IMR-90 (cell line): ENCODE data around the gene SLC43A2.

Experiments used
- MXI1 ChIP-seq: IDR thresholded peaks from 2 replicates; pipeline ENCODE4 v1.6.1; 2012; ENCODE audit warnings: low read depth, mild to moderate bottlenecking, low read length, moderate library complexity, borderline replicate concordance
- RAD21 ChIP-seq: IDR thresholded peaks from 2 replicates; pipeline ENCODE4 v1.6.1; 2012; ENCODE audit warnings: low read length, improper control_type of control experiment
- RCOR1 ChIP-seq: IDR thresholded peaks from 2 replicates; pipeline ENCODE4 v1.6.1; 2012; ENCODE audit warnings: mild to moderate bottlenecking, low read length, improper control_type of control experiment; ENCODE audit not compliant: insufficient replicate concordance
- SMC3 ChIP-seq: fragments of 150-350 bp; IDR thresholded peaks from 2 replicates; pipeline ENCODE4 v1.6.1; 2016; ENCODE audit warnings: low read depth, mild to moderate bottlenecking, antibody characterized with exemption, low read length, moderate library complexity
- TF ChIP-seq, protein P1 (sequence below): conservative IDR thresholded peaks from 2 replicates; pipeline ENCODE4 v1.5.1; 2012; ENCODE audit warnings: mild to moderate bottlenecking, low read depth, low read length, improper control_type of control experiment

DNA sequence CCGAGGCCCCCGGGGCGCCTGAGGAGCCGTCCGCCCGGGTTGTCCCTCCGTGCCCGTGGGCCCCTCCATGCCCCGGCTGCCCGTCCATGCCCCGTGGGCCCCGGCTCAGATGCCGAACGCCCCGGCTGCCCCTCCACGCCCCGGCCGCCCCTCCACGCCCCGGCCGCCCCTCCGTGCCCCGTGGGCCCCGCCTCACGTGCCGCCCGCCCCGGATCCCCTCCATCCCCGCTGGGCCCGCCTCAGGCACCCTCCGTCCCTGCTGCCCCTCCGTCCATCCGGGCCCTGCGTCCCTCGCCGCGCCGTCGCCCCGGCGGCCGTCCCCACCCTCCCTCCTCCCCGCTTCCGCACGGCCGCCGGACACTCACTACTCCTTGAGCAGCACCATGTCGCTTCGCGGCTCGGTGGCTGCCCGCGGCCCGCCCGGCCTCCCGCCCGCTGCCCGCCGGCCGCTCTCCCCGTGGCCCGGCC lies 66.4 kb downstream of the SLC43A2 start:
- TF ChIP-seq, protein P1, sequence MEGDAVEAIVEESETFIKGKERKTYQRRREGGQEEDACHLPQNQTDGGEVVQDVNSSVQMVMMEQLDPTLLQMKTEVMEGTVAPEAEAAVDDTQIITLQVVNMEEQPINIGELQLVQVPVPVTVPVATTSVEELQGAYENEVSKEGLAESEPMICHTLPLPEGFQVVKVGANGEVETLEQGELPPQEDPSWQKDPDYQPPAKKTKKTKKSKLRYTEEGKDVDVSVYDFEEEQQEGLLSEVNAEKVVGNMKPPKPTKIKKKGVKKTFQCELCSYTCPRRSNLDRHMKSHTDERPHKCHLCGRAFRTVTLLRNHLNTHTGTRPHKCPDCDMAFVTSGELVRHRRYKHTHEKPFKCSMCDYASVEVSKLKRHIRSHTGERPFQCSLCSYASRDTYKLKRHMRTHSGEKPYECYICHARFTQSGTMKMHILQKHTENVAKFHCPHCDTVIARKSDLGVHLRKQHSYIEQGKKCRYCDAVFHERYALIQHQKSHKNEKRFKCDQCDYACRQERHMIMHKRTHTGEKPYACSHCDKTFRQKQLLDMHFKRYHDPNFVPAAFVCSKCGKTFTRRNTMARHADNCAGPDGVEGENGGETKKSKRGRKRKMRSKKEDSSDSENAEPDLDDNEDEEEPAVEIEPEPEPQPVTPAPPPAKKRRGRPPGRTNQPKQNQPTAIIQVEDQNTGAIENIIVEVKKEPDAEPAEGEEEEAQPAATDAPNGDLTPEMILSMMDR, result no peak
- no peak for TF ChIP-seq SMC3
- no peak for TF ChIP-seq RAD21
- no peak for TF ChIP-seq RCOR1
- no peak for TF ChIP-seq MXI1
